Measurements from ENCODE around the gene RNF126.
A peak's percentile ranks its signal among the peaks of the same experiment; 100 is the strongest.
"Not testable (repeated sequence)": the region's sequence is repeated elsewhere in the genome, so short reads cannot be mapped to it uniquely, and the experiment has no call there.

RNF126 gene

GRCh38 chr19:611481-611868, 51.5 kb downstream of the RNF126 start:
- no peak for DNase-seq (ENCODE audit: low read depth, low spot score)

DNA sequence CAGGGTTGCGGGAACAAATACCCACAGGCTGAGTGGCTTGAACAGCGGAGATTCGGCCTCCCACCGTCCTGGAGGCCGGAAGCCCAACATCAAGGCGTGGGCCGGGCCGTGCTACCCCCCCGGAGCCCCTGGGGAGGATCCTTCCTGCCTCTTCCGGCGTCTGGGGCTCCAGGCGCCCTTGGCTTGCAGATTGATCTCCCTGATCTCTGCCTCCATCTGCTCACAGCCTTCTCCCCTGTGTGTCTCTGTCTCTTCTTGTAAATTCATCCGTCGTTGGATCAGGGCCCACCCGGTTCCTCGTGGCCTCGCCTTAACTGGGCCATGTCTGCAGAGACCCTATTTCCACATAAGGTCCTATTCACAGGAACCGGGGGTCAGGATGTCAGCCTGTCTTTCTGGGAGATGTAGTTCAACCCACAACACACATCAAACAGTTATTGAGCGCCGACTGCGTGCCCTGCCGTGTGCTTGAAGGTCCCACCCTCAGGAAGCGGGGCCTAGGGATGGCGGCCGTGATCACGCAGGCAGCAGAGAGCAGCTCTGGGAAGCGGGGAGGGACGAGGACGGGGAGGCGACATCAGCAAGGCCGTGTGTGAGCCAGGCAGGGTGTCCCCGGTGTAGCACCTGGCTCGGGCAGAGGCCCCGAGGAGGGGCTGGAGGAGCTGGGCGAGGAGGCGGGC, 52.1 kb downstream of the RNF126 start:
- peak; percentile 78 for DNase-seq (ENCODE audit: low read depth, low spot score)

DNA sequence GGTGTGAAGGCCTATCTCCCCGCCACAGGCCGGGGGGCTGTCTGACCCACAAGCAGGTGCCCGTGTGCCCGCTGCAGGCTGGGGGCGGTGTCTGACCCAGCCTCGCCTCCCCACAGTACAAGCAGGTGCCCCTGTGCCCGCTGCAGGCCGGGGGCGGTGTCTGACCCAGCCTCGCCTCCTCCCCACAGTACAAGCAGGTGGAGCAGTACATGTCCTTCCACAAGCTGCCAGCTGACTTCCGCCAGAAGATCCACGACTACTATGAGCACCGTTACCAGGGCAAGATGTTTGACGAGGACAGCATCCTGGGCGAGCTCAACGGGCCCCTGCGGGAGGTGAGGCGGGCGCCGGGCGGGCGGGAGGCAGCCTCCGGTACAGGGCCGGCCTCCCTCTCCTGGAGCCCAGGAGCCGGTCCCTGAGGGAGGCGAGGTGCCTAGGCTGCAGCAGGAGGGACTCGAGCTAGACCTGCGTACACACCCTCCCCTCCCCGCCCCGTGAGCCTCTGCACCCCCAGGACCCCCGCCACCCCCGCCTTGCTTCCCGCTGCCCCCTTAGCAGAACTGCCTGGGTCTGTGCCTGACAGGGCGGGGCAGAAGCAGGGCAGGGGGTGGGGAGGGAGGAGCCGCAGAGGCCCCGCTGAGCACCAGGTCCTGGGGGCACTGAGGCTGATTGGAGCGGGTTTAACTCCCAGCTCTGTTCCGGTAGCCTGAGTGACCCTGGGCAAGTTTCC, 52.8 kb downstream of the RNF126 start:
- no peak for DNase-seq (ENCODE audit: low read depth, low spot score)

- no peak for DNase-seq (ENCODE audit: low read depth, low spot score)
These were observed 54.0 kb downstream of the RNF126 start for GRCh38 chr19:609004-609346.

DNA sequence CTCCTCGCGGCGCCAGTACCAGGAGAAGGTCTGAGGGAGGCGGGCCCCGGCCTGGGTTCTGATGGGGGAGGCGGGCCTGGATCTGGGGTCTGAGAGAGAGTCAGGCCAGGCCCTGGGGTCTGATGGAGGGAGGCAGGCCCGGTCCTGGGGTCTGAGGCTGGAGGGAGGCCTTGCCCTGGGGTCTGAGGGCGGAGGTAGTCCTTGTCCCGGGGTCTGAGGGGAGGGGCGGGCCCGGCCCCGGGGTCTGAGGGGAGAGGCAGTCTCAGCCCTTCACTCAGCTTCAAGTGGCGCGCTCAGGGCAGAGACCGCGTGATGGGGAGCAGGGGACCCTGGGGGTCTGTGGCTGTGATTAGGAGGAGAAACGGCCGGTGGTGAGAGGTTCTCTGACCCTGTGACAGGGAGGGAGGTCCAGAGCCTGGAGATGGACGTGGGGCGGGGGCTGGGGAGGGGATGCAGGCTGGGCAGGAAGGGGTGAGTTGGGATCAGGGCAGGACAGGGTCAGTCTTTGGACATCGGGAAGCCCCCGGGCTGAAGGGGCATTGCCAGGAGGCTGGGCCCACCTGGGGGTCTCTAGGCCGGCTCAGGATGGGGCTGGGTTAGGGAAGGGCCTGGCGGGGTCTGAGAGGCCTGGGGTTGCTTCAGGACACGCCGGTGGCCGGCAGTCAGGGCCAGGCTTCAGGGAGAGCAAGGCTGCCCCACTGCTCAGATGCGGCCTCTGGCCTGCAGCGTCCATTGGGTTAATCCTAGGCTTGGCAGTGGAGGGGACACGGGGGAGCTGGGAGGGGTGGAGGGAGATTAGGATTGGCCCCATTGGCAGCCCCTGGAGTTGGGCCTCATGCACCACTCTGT, 54.6 kb downstream of the RNF126 start:
- DNase-seq (ENCODE audit: low read depth, low spot score): no peak

- DNase-seq (ENCODE audit: low read depth, low spot score): no peak
These were observed 55.5 kb downstream of the RNF126 start for GRCh38 chr19:607301-608154.

DNA sequence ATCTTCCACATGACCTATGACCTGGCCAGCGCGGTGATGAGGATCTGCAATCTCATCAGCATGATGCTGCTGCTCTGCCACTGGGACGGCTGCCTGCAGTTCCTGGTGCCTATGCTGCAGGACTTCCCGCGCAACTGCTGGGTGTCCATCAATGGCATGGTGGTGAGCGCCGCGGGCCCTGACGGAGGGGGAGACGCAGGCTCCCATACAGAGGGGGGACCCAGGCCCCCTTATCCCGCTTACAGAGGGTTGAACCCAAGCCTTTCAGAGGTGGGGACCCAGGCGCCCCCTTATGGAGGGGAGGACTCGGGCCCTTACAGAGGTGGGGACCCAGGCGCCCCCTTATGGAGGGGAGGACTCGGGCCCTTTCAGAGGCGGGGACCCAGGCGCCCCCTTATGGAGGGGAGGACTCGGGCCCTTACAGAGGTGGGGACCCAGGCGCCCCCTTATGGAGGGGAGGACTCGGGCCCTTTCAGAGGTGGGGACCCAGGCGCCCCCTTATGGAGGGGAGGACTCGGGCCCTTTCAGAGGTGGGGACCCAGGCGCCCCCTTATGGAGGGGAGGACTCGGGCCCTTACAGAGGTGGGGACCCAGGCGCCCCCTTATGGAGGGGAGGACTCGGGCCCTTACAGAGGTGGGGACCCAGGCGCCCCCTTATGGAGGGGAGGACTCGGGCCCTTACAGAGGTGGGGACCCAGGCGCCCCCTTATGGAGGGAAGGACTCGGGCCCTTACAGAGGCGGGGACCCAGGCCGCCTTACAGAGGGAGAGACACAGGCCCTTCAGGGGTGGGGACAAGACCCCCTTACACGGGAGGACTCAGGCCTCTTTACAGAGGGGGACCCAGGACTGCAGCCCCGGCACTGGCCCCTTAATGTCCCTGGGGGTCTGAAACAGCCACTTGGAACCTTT, 57.7 kb downstream of the RNF126 start:
- not testable (repeated sequence) for DNase-seq (ENCODE audit: low read depth, low spot score)

DNA sequence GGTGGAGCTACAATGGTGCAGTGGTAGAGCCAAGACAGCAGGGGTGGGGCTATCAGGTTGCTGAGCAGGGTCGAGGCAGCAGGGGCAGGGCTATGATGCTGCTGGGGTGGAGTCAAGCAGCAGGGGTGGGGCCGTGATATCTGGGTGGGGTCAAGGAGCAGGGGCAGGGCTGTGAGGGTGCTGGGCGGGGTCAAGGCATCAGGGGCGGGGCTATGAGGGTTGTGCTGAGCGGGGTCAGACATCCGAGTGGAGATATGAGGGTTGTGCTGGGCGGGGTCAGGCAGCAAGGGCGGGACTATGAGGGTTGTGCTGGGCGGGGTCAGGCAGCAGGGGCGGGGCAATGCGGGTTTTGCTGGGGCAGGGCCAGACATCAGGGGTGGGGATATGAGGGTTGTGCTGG, 58.7 kb downstream of the RNF126 start:
- DNase-seq (ENCODE audit: low read depth, low spot score): peak; percentile 32

GRCh38 chr19:603779-604178, 59.2 kb downstream of the RNF126 start:
- DNase-seq (ENCODE audit: low read depth, low spot score): not testable (repeated sequence)

DNA sequence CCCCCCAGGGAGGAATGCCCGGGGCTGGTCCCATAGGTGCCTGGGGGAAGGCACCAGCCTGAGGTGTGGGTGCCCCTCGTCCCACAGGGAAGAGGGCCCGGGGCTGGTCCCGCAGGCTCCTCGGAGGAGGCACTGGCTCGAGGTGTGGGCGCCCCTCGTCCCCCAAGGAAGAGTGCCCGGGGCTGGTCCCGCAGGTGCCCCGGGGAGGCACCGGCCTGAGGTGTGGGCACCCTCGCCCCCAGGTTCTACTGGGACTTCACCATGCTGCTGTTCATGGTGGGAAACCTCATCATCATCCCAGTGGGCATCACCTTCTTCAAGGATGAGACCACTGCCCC, 59.7 kb downstream of the RNF126 start:
- DNase-seq (ENCODE audit: low read depth, low spot score): not testable (repeated sequence)

GRCh38 chr19:602391-603301, 60.4 kb downstream of the RNF126 start:
- no peak for DNase-seq (ENCODE audit: low read depth, low spot score)

DNA sequence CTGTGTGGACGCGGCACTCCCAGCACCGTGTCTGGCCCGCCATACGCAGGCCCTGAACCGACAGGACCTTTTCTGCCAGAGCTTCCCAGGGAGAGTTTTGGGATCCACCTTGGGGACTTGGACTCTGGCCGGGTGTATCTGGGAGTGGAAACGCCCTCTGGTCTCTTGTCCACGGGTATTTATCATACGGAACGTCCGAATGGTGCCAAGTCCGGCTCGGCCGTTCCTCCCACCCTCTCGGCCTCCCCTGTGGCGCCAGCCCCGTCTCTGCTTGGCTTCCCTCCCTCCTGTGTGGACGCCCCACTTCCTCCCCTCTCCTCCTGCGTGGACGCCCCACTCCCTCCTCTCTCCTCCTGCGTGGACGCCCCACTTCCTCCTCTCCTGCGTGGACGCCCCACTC, 61.2 kb downstream of the RNF126 start:
- DNase-seq (ENCODE audit: low read depth, low spot score): no peak

GRCh38 chr19:601310-601709, 61.7 kb downstream of the RNF126 start:
- DNase-seq (ENCODE audit: low read depth, low spot score): no peak
